HG02678 (cell line): ENCODE data around the gene MARCHF3.

Experiments used
- ATAC-seq: cut with Tn5 transposase; IDR thresholded peaks from one replicate; pipeline ENCODE4 v1.9.1; 2021; ENCODE audit warnings: mild to moderate bottlenecking, moderate library complexity; ENCODE audit not compliant: unreplicated experiment

Gene MARCHF3

DNA sequence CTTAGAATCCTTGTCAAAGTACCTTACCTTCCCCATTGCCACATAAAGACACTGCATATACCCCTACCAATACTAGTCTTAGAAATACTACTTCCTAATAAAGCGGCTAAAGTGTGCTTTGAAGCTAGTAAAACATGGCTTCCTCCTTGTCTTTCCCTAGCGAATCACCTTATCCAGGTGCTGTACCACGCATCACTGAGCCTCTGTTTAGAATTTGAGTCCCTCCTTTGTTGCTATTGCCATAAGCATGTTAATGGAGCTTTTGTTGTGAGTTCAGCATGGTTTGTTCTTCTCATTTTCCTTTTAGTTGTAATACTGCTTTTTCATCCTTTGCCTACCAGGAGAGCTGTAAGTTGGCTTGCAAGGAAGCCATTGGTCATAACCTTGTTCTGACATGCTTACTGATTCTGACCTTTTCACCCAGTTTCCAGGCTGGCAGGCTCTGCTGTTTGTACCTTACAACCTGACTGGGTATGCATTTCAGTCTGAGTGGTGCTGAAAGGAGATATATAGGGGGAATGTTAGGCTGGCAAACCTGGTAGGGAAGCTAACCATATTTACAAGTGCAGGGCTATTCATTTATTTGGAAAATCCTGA is 203.6 kb downstream of the MARCHF3 start:
- ATAC-seq, result no peak

DNA sequence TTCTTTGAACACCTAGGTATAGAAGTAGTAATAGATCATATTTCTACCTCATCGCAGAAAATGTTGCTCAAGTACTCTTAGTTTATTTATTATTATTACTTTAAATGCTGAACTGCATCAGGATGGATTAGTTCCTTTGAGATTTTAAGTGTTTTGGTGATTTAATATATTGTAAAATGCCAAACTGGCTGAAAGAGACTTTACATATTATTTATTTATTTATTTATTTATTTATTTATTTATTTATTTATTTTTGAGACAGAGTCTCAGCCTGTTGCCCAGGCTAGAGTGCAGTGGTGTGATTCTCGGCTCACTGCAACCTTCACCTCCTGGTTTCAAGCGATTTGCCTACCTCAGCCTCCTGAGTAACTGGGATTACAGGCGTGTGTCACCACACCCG is 211.1 kb downstream of the MARCHF3 start:
- ATAC-seq, result no peak

DNA sequence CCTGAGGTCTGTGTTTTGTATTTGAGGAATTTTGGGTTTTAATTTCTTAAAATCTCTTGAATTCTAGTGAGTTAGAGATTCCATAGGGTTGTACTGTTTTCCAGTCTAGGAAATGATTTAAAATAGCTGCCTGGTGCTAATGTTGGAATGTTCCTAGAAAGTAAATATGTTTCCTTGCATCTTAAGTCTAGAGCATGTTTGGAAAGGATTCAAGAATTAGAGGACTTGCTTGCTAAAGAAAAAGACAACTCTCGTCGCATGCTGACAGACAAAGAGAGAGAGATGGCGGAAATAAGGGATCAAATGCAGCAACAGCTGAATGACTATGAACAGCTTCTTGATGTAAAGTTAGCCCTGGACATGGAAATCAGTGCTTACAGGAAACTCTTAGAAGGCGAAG is 211.6 kb downstream of the MARCHF3 start:
- ATAC-seq, result no peak
